ENCODE results near the gene TSPAN11.

TSPAN11 gene

GRCh38 chr12:30942486-30942885 is 15.9 kb downstream of the TSPAN11 start:
- FAIRE-seq (no peak), DNase-seq (ENCODE audit: insufficient read length, low spot score) (no peak)
- TF ChIP-seq CTCF (IDR thresholded peaks at IDR 0.05; ENCODE audit: insufficient read depth, missing control alignments): no peak

GRCh38 chr12:30942936-30943335 is 16.4 kb downstream of the TSPAN11 start:
- TF ChIP-seq CTCF (IDR thresholded peaks at IDR 0.05; ENCODE audit: insufficient read depth, missing control alignments): no peak
- no peak for FAIRE-seq

GRCh38 chr12:30945443-30946164 is 19.1 kb downstream of the TSPAN11 start:
- DNase-seq (ENCODE audit: insufficient read length, low spot score) (no peak), FAIRE-seq (no peak)

More at GRCh38 chr12:30942936-30943335, 16.4 kb downstream of the TSPAN11 start:
- DNase-seq (ENCODE audit: insufficient read length, low spot score): no peak

GRCh38 chr12:30952015-30952414 is 25.5 kb downstream of the TSPAN11 start:
- no peak for DNase-seq (ENCODE audit: insufficient read length, low spot score)
- TF ChIP-seq CTCF (IDR thresholded peaks at IDR 0.05; ENCODE audit: insufficient read depth, missing control alignments): no peak
- no peak for FAIRE-seq

More at GRCh38 chr12:30945443-30946164, 19.1 kb downstream of the TSPAN11 start:
- no peak for TF ChIP-seq CTCF (IDR thresholded peaks at IDR 0.05; ENCODE audit: insufficient read depth, missing control alignments)

- DNase-seq (ENCODE audit: insufficient read length, low spot score) (no peak), FAIRE-seq (no peak)
- TF ChIP-seq CTCF (IDR thresholded peaks at IDR 0.05; ENCODE audit: insufficient read depth, missing control alignments): no peak
Measured at GRCh38 chr12:30953257-30953656, 26.7 kb downstream of the TSPAN11 start.

- no peak for FAIRE-seq
- no peak for TF ChIP-seq CTCF (IDR thresholded peaks at IDR 0.05; ENCODE audit: insufficient read depth, missing control alignments)
- no peak for DNase-seq (ENCODE audit: insufficient read length, low spot score)
Measured at GRCh38 chr12:30953951-30954751, 27.6 kb downstream of the TSPAN11 start.

GRCh38 chr12:30955214-30955613 is 28.7 kb downstream of the TSPAN11 start:
- FAIRE-seq (no peak), DNase-seq (ENCODE audit: insufficient read length, low spot score) (no peak)
- TF ChIP-seq CTCF (IDR thresholded peaks at IDR 0.05; ENCODE audit: insufficient read depth, missing control alignments): no peak
